Activated CD4-positive, alpha-beta T cell treated with anti-CD3 and anti-CD28 coated beads, Interleukin-2, amount 50 U/mL, for 1 hour (primary cell): ENCODE data around the gene ZNF777.
"Not testable (repeated sequence)": the region's sequence is repeated elsewhere in the genome, so short reads cannot be mapped to it uniquely, and the experiment has no call there.

Source experiments
- DNase-seq: peaks from one replicate; pipeline ENCODE4 v3.0.0-alpha.2; 2020

Gene ZNF777

GRCh38 chr7:149404825-149405224, 56.0 kb downstream of the ZNF777 start:
- no peak for DNase-seq

- DNase-seq = no peak
These were observed 56.5 kb downstream of the ZNF777 start for GRCh38 chr7:149404396-149404795.

- no peak for DNase-seq
These were observed 62.6 kb downstream of the ZNF777 start for GRCh38 chr7:149398195-149398820.

- DNase-seq = no peak
These were observed 63.3 kb downstream of the ZNF777 start for GRCh38 chr7:149397470-149398043.

GRCh38 chr7:149388550-149389335, 72.1 kb downstream of the ZNF777 start:
- not testable (repeated sequence) for DNase-seq

GRCh38 chr7:149386514-149386913, 74.3 kb downstream of the ZNF777 start:
- not testable (repeated sequence) for DNase-seq

- DNase-seq = no peak
These were observed 75.5 kb downstream of the ZNF777 start for GRCh38 chr7:149385195-149385950.
